HG02798 (cell line): ENCODE data around the gene PTGIS.
"Not testable (repeated sequence)": the region's sequence is repeated elsewhere in the genome, so short reads cannot be mapped to it uniquely, and the experiment has no call there.

Source experiments
- ATAC-seq: cut with Tn5 transposase; IDR thresholded peaks from one replicate; pipeline ENCODE4 v1.9.1; 2021; ENCODE audit warnings: mild to moderate bottlenecking; ENCODE audit not compliant: unreplicated experiment, poor library complexity

Gene PTGIS

DNA sequence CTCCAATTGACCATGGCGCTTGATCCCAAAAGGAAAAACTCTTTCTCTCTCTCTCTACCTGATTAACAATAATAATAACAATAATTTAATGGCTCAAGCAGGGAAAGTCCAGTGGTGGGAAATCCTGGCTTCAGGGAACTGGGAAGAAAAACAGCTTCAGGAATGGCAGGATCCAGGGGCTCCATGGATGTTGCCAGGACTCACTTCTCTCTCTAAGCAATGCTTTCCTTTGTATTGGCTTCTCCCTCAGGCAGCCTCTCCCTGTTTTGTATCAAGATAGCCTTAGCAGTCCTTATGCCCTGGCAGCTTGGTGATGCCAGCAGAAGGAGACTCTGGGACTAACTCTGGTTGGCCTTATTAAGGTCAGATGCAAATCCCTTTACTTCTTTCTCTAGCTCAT is 13.5 kb upstream of the PTGIS start:
- ATAC-seq: no peak

DNA sequence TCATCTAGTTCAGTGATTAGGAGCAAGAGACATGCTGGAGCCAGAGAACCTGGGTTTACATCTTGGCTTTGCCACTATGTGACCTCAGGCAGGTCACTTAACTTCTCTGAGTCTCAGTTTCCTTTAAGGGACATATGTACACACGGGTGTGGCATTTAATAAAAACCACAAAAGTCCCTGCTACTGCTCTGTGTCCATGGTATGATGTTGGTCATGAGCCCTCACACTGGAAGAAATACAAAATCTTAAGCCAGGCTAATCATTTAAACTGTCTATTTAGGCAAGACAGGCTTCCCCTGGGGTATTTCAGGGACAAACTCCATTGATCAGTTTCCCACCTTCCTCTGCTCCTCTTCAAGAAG is 12.9 kb upstream of the PTGIS start:
- no peak for ATAC-seq

GRCh38 chr20:49579874-49580812 is 12.2 kb upstream of the PTGIS start:
- no peak for ATAC-seq

- no peak for ATAC-seq
Observed at GRCh38 chr20:49579195-49579594, 11.3 kb upstream of the PTGIS start.

- no peak for ATAC-seq
Observed at GRCh38 chr20:49578436-49578835, 10.5 kb upstream of the PTGIS start.

DNA sequence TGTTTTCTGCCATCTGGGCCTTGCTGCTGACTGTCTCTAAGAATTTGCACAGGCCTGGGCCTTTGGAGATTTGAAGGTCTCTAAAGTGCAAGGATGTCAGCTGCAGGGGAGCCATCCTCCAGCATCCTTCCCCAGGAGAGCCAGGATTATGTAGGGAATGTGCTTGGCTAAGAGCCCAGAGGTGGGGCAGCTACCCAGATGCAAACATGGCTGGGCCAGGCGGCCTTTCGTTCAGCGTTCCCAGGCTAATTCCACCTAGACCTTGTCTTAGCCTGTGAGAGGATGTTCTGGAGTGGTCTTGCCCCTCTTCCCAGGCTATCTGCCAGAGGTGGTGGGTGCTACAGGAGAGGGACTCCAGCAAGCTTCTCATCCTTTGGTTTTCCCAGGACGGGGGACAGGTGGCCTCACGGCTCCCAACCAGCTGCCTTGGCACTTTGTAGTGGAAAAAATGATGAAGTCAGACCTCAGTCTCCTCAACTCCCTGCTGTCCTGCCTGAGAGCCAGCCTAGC is 7.7 kb upstream of the PTGIS start:
- no peak for ATAC-seq

- no peak for ATAC-seq
Observed at GRCh38 chr20:49573900-49574416, 6.0 kb upstream of the PTGIS start.

DNA sequence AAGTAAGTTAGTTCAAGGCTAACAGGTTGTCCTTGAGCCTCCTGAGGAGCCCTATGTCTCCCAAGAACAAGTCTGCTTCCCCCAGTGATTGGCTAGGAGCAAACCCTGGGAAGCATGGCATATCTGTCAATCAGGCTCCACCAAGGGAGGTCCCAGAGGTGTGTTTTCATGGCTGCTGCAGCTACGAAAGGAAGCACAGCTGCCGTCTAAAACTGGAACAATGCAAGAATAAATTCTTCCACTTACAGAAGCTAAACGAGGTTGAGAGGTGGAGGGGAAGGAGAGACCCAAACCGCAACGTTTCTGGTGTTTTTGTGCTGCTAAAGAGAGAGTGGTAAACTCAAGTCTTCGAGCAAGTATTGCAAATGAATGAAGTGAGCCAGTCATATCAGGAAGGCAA is 4.9 kb upstream of the PTGIS start:
- ATAC-seq: no peak

DNA sequence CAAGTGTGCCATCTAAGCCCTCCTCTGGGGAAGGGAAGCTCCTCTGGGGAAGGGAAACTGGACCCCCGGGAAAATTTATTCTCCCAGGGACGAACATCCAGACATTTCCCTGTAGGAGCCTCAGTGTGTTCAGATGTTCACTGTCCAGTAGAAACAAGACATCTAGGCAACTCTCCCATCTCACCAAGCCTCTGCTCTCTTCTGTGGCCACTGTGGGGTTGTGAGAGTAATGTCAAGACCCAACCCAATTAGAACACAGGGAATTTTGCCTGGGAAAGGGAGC is 3.6 kb upstream of the PTGIS start:
- no peak for ATAC-seq

DNA sequence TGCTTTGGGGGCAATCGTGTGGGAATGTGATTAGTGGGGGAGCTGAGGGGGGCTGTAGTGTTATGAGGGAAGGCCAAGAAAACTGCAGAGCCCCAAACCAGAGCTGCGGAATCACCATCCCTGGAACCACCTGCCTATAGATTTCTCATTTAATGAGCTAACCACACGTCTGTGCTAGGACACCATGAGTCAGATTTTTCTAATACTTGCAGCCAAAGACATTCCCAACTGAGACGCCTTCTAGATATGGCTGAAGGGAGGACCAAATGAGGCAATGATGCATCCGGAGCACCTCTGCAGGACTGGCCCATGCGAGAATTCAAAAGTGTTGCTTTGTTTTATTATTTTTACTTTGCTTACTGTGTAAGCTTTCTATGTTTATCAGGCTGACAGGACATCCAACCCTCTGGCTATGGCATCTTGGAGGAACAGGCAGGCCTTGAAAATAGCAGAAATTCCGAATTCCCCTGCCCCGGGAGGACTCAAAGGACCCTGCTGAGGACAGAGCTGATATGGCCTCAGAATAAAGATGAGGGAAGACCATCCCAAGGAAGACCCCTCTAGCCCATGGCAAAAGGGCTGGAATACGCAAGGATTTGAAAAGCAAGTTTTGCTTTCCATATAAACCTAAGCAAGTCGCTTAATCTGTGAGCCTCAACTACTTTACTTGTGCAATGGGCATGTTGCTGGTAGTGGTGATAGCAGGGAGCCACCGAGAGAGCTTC is 3.1 kb upstream of the PTGIS start:
- ATAC-seq: no peak

- ATAC-seq: no peak
Observed at GRCh38 chr20:49570161-49570827, 2.4 kb upstream of the PTGIS start.

DNA sequence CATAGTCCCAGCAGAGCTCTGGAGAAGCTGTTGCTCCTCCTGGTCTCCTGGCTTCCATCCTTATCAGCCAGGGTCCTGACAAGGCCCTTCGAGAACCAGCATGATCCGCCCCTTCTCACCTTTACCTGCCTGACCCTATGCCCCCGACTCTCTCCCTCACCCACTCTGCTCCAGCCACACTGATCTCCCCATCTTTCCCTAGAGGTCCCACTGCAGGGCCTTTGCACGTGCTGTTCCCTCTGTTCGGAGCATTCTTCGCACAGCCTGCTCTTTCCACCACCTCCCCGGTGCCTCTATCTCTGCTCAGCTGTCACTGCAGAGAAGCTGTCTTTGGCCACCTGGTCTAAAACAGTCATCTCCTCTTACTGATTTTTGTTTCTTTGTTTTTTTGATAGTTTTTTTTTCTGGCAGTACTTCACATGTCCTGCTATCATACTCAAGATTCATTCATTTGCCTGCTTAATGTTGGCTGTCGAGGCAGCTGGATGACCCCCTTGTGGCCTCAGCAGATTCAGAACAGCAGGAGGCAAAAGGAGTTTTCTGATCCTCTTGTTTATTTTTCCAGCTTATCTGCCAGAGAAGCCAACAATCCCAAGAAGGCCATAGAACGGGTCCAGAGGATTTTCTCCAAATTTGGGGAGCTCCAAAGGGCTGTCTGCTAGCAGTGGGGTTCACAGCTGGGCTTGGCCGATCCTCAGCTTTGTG is 1.6 kb upstream of the PTGIS start:
- ATAC-seq: no peak

GRCh38 chr20:49568278-49569151 is 578 bp upstream of the PTGIS start:
- no peak for ATAC-seq

DNA sequence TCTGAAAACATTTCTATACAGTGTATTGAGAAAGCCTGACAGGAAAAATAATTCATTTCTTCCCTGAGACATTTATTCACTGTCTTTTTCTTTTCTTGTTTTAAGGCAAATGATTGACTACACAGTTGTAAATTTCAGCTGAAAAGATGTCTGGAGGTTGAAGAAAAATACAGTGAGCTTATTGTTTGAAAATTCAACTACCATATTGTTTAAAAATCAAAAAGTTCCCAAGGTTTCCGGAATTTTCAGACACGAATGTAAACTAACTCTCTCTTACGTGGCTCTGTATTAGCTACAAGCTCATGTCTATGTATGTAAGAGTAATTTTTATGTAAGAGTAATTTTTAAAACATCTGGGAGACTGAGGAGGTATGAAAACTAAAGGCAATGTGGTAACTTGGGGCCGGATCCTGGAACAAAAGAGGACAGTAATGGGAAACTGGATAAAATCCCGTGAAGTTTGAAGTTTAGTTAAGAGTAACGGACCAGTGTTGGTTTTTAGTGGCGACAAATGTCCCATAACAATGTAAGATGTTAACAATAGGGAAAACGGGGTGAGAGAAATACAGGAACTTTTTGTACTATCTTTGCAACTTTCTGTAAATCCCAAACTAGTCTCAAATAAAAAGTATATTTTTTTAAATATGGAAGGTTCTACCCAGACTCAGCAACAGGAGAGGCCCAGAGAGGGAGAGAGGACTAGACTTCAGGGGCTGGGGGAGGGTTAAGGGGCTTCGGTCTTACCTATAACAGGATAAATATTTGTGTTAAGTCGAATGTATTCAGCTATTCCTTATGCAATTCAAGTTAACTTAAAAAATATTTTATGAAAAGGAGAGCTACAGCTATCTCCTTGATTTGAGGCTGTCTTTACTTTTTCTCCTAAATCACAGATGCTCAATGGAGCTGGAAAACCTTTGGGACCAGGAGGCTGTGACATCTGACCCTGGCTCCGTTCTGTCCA is 1.3 kb downstream of the PTGIS start:
- ATAC-seq: no peak

- ATAC-seq: not testable (repeated sequence)
Observed at GRCh38 chr20:49564991-49565390, 2.9 kb downstream of the PTGIS start.

DNA sequence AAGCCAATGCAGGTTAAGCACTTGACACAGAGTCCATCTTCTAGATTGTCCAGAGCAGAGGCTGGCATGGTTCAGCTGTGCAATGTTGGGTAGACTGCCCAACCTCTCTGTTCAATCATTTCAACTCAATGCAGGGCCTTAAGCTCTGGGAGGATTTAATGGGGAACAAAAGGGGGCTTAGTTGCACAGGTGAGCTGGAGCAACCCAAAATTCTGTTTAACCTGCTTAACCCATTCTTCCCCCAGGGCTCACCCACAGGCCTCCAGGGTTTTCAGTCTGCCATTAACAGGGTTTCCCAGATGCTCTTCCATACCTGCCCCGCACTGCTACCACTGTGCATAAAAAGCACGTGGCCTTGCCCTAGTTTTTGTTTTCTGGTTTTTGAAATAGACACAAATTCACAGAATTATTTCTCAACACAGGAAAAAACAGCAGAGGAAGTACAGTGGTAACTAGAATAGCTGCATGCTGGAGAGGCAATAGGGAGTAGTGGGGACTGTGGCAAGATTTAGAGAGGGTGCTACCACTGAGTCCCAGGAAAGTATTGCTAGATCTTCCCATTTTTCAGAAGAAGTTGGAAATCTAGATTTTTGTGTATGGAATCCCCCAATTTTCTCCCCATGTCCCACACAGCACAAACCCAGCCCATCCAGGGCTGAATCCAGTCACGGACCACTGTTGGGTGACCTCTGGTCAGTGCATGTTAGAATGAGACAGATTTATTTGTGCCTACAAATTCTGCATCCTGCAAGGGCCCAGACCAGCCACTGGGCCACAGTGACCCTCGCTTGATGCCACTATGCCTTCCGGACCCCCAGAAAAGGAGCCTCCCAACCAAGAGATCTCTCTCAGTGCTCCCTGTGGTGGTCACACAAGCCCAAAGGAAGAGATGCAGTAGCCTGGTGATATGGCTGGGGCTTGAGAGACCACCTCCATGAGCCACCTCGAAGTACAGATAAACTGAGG is 4.6 kb downstream of the PTGIS start:
- no peak for ATAC-seq
